ENCODE measurements around the gene NEURL1. TPM values are rescaled to one million over a fixed set of nuclear protein-coding genes. Genes with fewer than 3 reads are reported as not detected.

The NEURL1 gene
- total RNA-seq, 2 experiments from 2014 or later, result 0.47 TPM; not detected in 1

GRCh38 chr10:103472005-103472404 lies 21.5 kb upstream of the NEURL1 start:
- Histone ChIP-seq H3K9me3 (ENCODE audit: low read length) (no peaks in the 10 kb centered on the region), H4K20me1 (ENCODE audit: insufficient read depth, low read length) (no peaks in the 10 kb centered on the region), H3K27ac (ENCODE audit: low read depth, low read length, poor library complexity, severe bottlenecking) (peak overlapping the region; percentile 91), H3K9me2 (ENCODE audit: insufficient read depth, low read length) (no peaks in the 10 kb centered on the region), H3K4me2 (ENCODE audit: low read length) (peak overlapping the region; percentile 72), H3K4me3 (ENCODE audit: low read depth, low read length, poor library complexity, severe bottlenecking) (peak overlapping the region; percentile 55), H3K36me3 (ENCODE audit: insufficient read depth, low read length) (no peaks in the 10 kb centered on the region), H3K79me2 (ENCODE audit: insufficient read depth, low read depth, low read length) (no peaks in the 10 kb centered on the region), H3K4me1 (ENCODE audit: insufficient read depth, low read length, poor library complexity, severe bottlenecking) (peaks cover 77% of the 10 kb centered on the region), H2AFZ (ENCODE audit: low read length) (peak overlapping the region; percentile 13; the same call in 1 of the 2 replicates)
- TF ChIP-seq, protein P1, sequence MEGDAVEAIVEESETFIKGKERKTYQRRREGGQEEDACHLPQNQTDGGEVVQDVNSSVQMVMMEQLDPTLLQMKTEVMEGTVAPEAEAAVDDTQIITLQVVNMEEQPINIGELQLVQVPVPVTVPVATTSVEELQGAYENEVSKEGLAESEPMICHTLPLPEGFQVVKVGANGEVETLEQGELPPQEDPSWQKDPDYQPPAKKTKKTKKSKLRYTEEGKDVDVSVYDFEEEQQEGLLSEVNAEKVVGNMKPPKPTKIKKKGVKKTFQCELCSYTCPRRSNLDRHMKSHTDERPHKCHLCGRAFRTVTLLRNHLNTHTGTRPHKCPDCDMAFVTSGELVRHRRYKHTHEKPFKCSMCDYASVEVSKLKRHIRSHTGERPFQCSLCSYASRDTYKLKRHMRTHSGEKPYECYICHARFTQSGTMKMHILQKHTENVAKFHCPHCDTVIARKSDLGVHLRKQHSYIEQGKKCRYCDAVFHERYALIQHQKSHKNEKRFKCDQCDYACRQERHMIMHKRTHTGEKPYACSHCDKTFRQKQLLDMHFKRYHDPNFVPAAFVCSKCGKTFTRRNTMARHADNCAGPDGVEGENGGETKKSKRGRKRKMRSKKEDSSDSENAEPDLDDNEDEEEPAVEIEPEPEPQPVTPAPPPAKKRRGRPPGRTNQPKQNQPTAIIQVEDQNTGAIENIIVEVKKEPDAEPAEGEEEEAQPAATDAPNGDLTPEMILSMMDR (conservative IDR thresholded peaks at IDR 0.05; ENCODE audit: low read length), result no peak
- no peak for TF ChIP-seq EZH2phosphoT487 (IDR thresholded peaks at IDR 0.05; ENCODE audit: borderline replicate concordance, low read depth, low read length)
- ChIA-PET POLR2A (interaction anchor here (0.7 to 1.1 kb wide), 4 partner anchors 9 to 289 kb away, joined by 3 to 4 read pairs (median 3); no protein-coding TSS in a partner anchor), CTCF (ENCODE audit: unreplicated experiment) (interaction anchor here (0.5 to 0.6 kb wide), 2 partner anchors 56 to 58 kb away, joined by 3 read pairs; no protein-coding TSS in a partner anchor)
- intact Hi-C loops (cut with micrococcal nuclease; ENCODE audit: unreplicated experiment), result no loop called here
- BruUV-seq (replicated peaks), result no TSS peak
- DNase-seq (ENCODE audit: low spot score), result peak; percentile 71

GRCh38 chr10:103473261-103473671 lies 20.2 kb upstream of the NEURL1 start:
- CTCF ChIA-PET (ENCODE audit: unreplicated experiment), result no interaction called here
- Histone ChIP-seq H3K27ac (ENCODE audit: low read depth, low read length, poor library complexity, severe bottlenecking) (no peak overlapping the region), H3K36me3 (ENCODE audit: insufficient read depth, low read length) (no peaks in the 10 kb centered on the region), H3K4me1 (ENCODE audit: insufficient read depth, low read length, poor library complexity, severe bottlenecking) (peaks cover 76% of the 10 kb centered on the region), H3K4me3 (ENCODE audit: low read depth, low read length, poor library complexity, severe bottlenecking) (no peak overlapping the region), H3K9me3 (ENCODE audit: low read length) (no peaks in the 10 kb centered on the region), H3K79me2 (ENCODE audit: insufficient read depth, low read depth, low read length) (no peaks in the 10 kb centered on the region), H3K4me2 (ENCODE audit: low read length) (no peak overlapping the region), H3K9me2 (ENCODE audit: insufficient read depth, low read length) (no peaks in the 10 kb centered on the region), H2AFZ (ENCODE audit: low read length) (no peak overlapping the region), H4K20me1 (ENCODE audit: insufficient read depth, low read length) (no peaks in the 10 kb centered on the region)
- TF ChIP-seq EZH2phosphoT487 (IDR thresholded peaks at IDR 0.05; ENCODE audit: borderline replicate concordance, low read depth, low read length), result no peak
- TF ChIP-seq, protein P1 (conservative IDR thresholded peaks at IDR 0.05; ENCODE audit: low read length), result no peak
- BruUV-seq (replicated peaks), result no TSS peak
- DNase-seq (ENCODE audit: low spot score), result no peak
- POLR2A ChIA-PET, result interaction anchor here (0.7 kb wide), 1 partner anchor 36 kb away, joined by 3 read pairs; no protein-coding TSS in a partner anchor
- intact Hi-C loops (cut with micrococcal nuclease; ENCODE audit: unreplicated experiment), result no loop called here

- Histone ChIP-seq H3K4me1 (ENCODE audit: insufficient read depth, low read length, poor library complexity, severe bottlenecking) (peaks cover 73% of the 10 kb centered on the region), H3K79me2 (ENCODE audit: insufficient read depth, low read depth, low read length) (no peaks in the 10 kb centered on the region), H4K20me1 (ENCODE audit: insufficient read depth, low read length) (no peaks in the 10 kb centered on the region), H3K9me2 (ENCODE audit: insufficient read depth, low read length) (no peaks in the 10 kb centered on the region), H3K9me3 (ENCODE audit: low read length) (no peaks in the 10 kb centered on the region), H3K4me3 (ENCODE audit: low read depth, low read length, poor library complexity, severe bottlenecking) (no peak overlapping the region), H3K4me2 (ENCODE audit: low read length) (no peak overlapping the region), H3K27ac (ENCODE audit: low read depth, low read length, poor library complexity, severe bottlenecking) (no peak overlapping the region), H2AFZ (ENCODE audit: low read length) (no peak overlapping the region), H3K36me3 (ENCODE audit: insufficient read depth, low read length) (no peaks in the 10 kb centered on the region)
- POLR2A ChIA-PET, result interaction anchor here (0.5 kb wide), 1 partner anchor 11 kb away, joined by 3 read pairs; no protein-coding TSS in a partner anchor
- no peak for DNase-seq (ENCODE audit: low spot score)
- CTCF ChIA-PET (ENCODE audit: unreplicated experiment), result no interaction called here
- intact Hi-C loops (cut with micrococcal nuclease; ENCODE audit: unreplicated experiment), result no loop called here
- TF ChIP-seq EZH2phosphoT487 (IDR thresholded peaks at IDR 0.05; ENCODE audit: borderline replicate concordance, low read depth, low read length), result no peak
- TF ChIP-seq, protein P1 (conservative IDR thresholded peaks at IDR 0.05; ENCODE audit: low read length), result no peak
- BruUV-seq (replicated peaks), result no TSS peak
Observed at GRCh38 chr10:103474077-103474476, 19.4 kb upstream of the NEURL1 start.
